GM12872 (cell line): ENCODE results near the gene MAGED2.

ENCODE experiments used
- TF ChIP-seq, protein P1 (sequence below): IDR thresholded peaks from 3 replicates; pipeline ENCODE4 v1.5.1; 2011; ENCODE audit warnings: low read depth, mild to moderate bottlenecking, low read length, moderate library complexity; ENCODE audit not compliant: insufficient read depth

Gene MAGED2

DNA sequence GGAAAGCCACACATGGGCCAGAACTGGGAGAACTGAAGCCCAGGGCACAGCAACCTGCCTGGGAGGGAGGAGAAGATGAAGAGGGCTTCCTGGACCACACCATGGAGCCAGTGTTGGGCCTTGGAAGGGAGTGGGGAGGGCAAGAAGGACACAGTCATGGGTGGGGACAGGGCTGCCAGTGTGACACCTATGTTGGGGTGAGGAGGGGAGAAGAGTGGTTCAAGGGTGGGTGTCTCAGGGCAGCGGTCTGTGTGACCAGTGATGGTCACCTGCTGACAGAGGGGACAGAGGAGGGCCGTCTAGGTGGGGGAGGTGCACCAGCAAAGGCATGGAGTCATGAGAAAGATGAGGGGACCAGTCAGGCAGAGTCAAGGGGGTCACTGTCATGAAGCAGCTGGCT lies 13.8 kb downstream of the MAGED2 start:
- TF ChIP-seq, protein P1, sequence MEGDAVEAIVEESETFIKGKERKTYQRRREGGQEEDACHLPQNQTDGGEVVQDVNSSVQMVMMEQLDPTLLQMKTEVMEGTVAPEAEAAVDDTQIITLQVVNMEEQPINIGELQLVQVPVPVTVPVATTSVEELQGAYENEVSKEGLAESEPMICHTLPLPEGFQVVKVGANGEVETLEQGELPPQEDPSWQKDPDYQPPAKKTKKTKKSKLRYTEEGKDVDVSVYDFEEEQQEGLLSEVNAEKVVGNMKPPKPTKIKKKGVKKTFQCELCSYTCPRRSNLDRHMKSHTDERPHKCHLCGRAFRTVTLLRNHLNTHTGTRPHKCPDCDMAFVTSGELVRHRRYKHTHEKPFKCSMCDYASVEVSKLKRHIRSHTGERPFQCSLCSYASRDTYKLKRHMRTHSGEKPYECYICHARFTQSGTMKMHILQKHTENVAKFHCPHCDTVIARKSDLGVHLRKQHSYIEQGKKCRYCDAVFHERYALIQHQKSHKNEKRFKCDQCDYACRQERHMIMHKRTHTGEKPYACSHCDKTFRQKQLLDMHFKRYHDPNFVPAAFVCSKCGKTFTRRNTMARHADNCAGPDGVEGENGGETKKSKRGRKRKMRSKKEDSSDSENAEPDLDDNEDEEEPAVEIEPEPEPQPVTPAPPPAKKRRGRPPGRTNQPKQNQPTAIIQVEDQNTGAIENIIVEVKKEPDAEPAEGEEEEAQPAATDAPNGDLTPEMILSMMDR: no peak

- TF ChIP-seq, protein P1: no peak
Measured at GRCh38 chrX:54824195-54824594, 16.6 kb downstream of the MAGED2 start.

GRCh38 chrX:54824722-54825121 lies 17.2 kb downstream of the MAGED2 start:
- TF ChIP-seq, protein P1: no peak

GRCh38 chrX:54825716-54826438 lies 18.3 kb downstream of the MAGED2 start:
- TF ChIP-seq, protein P1: peak; percentile 37; the same call in 2 of the 3 replicates

DNA sequence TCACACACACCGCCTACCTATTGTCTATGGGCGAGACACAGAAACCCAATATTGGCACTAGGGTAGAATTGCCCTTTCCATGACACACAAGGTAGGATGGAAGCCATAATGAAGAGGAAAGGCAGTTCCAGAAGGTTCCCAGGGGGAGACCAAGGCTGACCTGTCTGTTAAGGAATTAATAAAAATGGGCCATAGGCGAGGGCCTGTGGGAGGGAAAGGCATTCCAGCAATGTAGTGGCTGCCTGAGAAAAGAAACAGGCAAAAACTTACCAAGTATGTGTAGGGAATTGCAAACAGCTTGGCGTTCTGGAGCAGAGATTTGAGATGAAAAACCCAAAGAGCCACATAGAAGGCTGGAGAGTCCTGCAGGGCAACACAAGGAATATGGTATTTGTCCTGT lies 19.1 kb downstream of the MAGED2 start:
- TF ChIP-seq, protein P1: no peak

- TF ChIP-seq, protein P1: no peak
Measured at GRCh38 chrX:54838583-54838982, 31.0 kb downstream of the MAGED2 start.

- TF ChIP-seq, protein P1: no peak
Measured at GRCh38 chrX:54842607-54843006, 35.1 kb downstream of the MAGED2 start.
